SJCRH30 (cell line): ENCODE results near the gene BBS12. TPM values are rescaled to one million over a fixed set of nuclear protein-coding genes. Genes with fewer than 3 reads are reported as not detected.
"Not testable (repeated sequence)": the region's sequence is repeated elsewhere in the genome, so short reads cannot be mapped to it uniquely, and the experiment has no call there.

ENCODE experiments used
- DNase-seq, 2 experiments: peaks; one replicate each; pipeline ENCODE4 v3.0.0-alpha.2; 2015 to 2020
- H3K27ac ChIP-seq: fragments of 250-450 bp; sonication (Bioruptor Pico); 2 replicates; pipeline ENCODE4 v1.5.1; 2020; ENCODE audit warnings: mild to moderate bottlenecking, moderate library complexity
- H3K27me3 ChIP-seq: fragments of 250-450 bp; sonication (Bioruptor Pico); 2 replicates; pipeline ENCODE4 v1.5.1; 2020; ENCODE audit warnings: mild to moderate bottlenecking, moderate library complexity
- H3K36me3 ChIP-seq: fragments of 250-450 bp; sonication (Bioruptor Pico); 2 replicates; pipeline ENCODE4 v1.5.1; 2020; ENCODE audit warnings: mild to moderate bottlenecking, moderate library complexity
- H3K4me1 ChIP-seq: fragments of 250-450 bp; sonication (Bioruptor Pico); 2 replicates; pipeline ENCODE4 v1.5.1; 2020; ENCODE audit warnings: mild to moderate bottlenecking, moderate library complexity
- H3K4me3 ChIP-seq: fragments of 250-450 bp; sonication (Bioruptor Pico); 2 replicates; pipeline ENCODE4 v1.5.1; 2020; ENCODE audit warnings: mild to moderate bottlenecking, moderate library complexity
- H3K9me3 ChIP-seq: fragments of 250-450 bp; sonication (Bioruptor Pico); replicated peaks from 2 replicates; pipeline ENCODE4 v1.5.1; 2020; ENCODE audit warnings: mild to moderate bottlenecking, moderate library complexity
- total RNA-seq: library from RNA; depleted of rRNA; stranded (reverse); fragments of >200 nt; shearing (Covaris generic); gene quantifications from 2 replicates; pipeline ENCODE4 v1.2.3, GENCODE V29; 2014; rRNA removed

BBS12 gene
- total RNA-seq, 1 experiment from 2014 or later: 4.2 TPM

DNA sequence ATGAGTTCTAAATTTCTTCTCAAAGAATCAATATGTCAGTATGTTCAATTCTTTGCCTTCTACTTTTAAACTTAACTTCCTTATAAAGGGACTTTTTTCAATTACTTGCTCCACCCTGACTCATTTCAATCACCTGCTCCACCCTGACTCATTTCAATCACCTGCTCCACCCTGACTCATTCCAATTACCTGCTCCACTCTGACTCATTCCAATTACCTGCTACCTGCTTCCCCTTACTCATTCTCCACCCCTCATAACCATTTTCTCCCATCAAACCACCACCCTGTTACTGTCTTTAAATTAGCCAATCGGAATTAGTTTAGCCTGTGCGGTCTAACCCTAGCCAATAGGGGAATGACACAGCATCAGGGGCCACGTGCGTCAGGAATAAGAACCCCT lies 53.8 kb downstream of the BBS12 start:
- DNase-seq, H3K27ac ChIP-seq, H3K4me3 ChIP-seq, H3K27me3 ChIP-seq, H3K36me3 ChIP-seq, H3K9me3 ChIP-seq: not testable (repeated sequence)
- H3K4me1 ChIP-seq: peaks cover 25% of the 10 kb centered on the region

GRCh38 chr4:122786920-122787319 lies 54.4 kb downstream of the BBS12 start:
- peaks cover 23% of the 10 kb centered on the region for H3K4me1 ChIP-seq
- H3K36me3 ChIP-seq, H3K4me3 ChIP-seq, H3K9me3 ChIP-seq, H3K27ac ChIP-seq, H3K27me3 ChIP-seq, DNase-seq: not testable (repeated sequence)

DNA sequence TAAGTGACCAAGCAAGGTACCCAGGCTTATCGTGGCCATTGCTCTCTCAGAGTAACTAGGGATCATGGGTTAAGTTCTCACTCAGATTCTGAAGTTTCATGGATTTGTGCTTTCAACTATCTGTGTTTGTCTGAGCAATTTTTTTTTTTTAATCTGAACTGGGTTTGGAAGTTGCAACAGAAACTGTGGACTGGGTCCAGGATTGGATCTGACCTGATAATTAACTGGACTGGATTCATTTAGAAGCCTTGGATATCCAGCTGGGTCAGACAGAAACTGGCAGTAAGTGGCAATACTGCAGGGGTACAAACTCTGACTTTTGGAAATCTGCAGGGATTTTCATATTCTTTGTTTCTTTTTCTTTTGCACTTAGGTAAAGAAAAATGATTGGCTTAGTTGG lies 55.4 kb downstream of the BBS12 start:
- no peak for DNase-seq
- Histone ChIP-seq H3K4me1 (peaks cover 13% of the 10 kb centered on the region), H3K27ac (no peak overlapping the region), H3K4me3 (no peak overlapping the region), H3K36me3 (no peaks in the 10 kb centered on the region), H3K9me3 (no peaks in the 10 kb centered on the region), H3K27me3 (no peaks in the 10 kb centered on the region)

DNA sequence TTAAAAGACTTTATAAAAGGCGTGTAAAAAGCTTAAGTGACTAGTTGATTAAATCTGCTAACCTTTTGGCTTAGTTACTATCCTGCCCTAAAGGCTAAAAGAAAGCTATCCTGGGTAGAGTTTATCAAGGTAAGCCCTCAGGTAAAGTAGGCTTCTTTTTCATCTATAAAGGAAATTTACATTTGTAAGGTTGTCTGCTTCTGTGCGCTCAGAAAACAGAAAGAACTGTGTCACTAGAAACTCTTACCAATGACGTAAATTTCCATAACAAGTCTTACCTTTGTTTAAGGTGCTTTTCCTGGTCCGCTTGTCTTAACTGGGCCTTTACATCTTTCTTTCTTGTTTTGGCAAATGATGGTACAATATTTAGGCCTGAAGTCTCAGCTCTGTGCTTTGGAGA lies 56.4 kb downstream of the BBS12 start:
- Histone ChIP-seq H3K4me1 (peaks cover 6% of the 10 kb centered on the region), H3K27me3 (no peaks in the 10 kb centered on the region), H3K27ac (no peak overlapping the region), H3K9me3 (no peaks in the 10 kb centered on the region), H3K4me3 (no peak overlapping the region), H3K36me3 (no peaks in the 10 kb centered on the region)
- no peak for DNase-seq

DNA sequence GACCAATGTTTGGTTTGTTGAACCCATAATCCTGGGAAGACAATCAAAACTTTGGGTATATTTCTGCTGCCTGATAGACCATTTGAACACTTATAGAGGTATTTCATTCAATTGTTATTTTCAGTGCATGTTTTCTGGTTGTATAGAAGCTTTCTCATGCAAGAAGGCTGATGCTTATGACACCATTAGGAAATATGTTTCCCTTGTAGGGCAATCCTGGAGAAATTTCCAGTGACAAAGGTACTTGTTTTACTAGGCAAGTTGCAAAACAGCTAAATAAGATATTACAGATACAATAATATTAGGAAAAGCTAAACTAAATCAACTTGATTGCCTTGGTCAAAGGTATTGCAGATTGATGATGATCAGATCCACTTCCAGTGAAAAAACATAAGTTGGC lies 61.3 kb downstream of the BBS12 start:
- Histone ChIP-seq H3K36me3 (no peaks in the 10 kb centered on the region), H3K27ac (no peak overlapping the region), H3K4me1 (peaks cover 22% of the 10 kb centered on the region), H3K9me3 (no peaks in the 10 kb centered on the region), H3K4me3 (no peak overlapping the region), H3K27me3 (no peaks in the 10 kb centered on the region)
- no peak for DNase-seq

Other genes with a start within 250 kb of the BBS12 start
- not detected in 2 replicates for gene IL21, start 111.6 kb upstream of the BBS12 start, total RNA-seq
- gene FGF2, start 94.1 kb downstream of the BBS12 start, total RNA-seq: 11.1 and 11.7 TPM in 2 replicates
- 9.3 and 11.1 TPM in 2 replicates for gene NUDT6, start 189.9 kb downstream of the BBS12 start, total RNA-seq